Measurements from ENCODE around the gene IL17RE. TPM values are rescaled to one million over a fixed set of nuclear protein-coding genes. Genes with fewer than 3 reads are reported as not detected.
A peak's percentile ranks its signal among the peaks of the same experiment; 100 is the strongest.

IL17RE gene
- total and polyA plus RNA-seq, 2 of the 13 experiments (the other 11 are each of a cell fraction or from before 2014, with no cell fraction given) = 14.5 to 24.1 TPM

DNA sequence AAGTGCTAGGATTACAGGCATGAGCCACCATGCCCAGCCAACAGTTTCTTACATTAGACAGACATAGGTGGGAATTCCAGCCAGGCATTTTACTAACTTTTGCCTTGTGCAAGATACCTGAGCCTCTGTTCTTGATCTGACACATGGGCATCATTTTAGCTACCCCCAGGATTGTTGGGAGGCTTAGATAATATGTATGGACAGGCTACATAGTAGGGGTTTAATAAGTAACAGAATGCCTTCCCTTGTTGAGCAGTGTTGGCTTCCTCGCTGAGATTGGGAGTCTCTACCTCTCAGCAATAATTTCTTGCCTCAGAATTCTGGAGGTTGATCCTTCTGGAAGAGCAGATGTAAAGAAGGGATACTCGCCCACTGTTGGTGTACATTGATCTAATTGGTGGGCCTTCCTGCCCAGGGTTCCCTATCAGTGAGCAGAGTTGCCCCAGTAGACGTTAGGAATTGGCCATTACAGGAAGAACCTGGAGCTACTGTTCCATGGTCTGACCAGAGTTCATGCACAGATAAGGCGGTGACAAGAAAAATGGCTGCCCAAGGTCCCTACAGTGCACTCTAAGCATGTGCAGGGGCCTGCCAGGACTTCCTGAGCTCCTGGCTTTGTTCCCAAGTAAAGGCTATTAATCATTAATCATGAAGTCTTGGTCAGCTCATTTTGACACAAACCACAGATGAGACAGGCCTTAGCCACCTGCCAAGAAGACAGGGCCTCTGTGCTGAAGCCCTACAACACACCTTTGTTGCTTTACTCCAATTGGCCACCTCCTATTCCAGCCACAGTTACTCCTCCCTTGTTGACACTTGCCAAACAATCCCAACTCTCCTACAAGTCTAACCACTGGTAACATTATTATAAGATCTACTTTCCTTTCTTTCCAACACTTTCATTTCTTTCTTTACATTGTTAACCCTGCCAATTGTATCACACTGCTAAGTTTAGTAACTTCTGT lies 5.0 kb upstream of the IL17RE start (continued):
- TF ChIP-seq KDM4B (CRISPR knock-in tag; IDR thresholded peaks at IDR 0.05) (no peak; the same call in 1 of the 2 replicates), YEATS2 (CRISPR knock-in tag; IDR thresholded peaks at IDR 0.05; ENCODE audit: borderline replicate concordance) (no peak; the same call in 1 of the 2 replicates), HOXA5 (CRISPR knock-in tag; IDR thresholded peaks at IDR 0.05) (peak; percentile 71), ZNF652 (CRISPR knock-in tag; IDR thresholded peaks at IDR 0.05; ENCODE audit: borderline replicate concordance, low read depth) (no peak; the same call in 1 of the 2 replicates), TSC22D2 (CRISPR knock-in tag; IDR thresholded peaks at IDR 0.05; ENCODE audit: borderline replicate concordance) (0 out of 2 replicates have a peak, but pooled peaks have one; percentile 31), NFYC (CRISPR knock-in tag; IDR thresholded peaks at IDR 0.05) (peak; percentile 40), THAP11 (CRISPR knock-in tag; IDR thresholded peaks at IDR 0.05) (no peak; the same call in 1 of the 2 replicates), IKZF4 (CRISPR knock-in tag; IDR thresholded peaks at IDR 0.05; ENCODE audit: borderline replicate concordance, low read depth, not compliant biosample characterization) (no peak), CBX1 (IDR thresholded peaks at IDR 0.05; ENCODE audit: low read depth) (peak; percentile 68), TBX3 (IDR thresholded peaks at IDR 0.05; ENCODE audit: borderline replicate concordance) (peak; percentile 9; the same call in 1 of the 2 replicates), ZNF556 (CRISPR knock-in tag; IDR thresholded peaks at IDR 0.05; ENCODE audit: borderline replicate concordance) (peak; percentile 65; the same call in 1 of the 2 replicates), HNF4A (CRISPR knock-in tag; IDR thresholded peaks at IDR 0.05) (peak; percentile 72), ZKSCAN5 (CRISPR knock-in tag; IDR thresholded peaks at IDR 0.05) (no peak), ELF1 (CRISPR knock-in tag; IDR thresholded peaks at IDR 0.05) (peak; percentile 78), ZNF557 (CRISPR knock-in tag; IDR thresholded peaks at IDR 0.05) (0 out of 2 replicates have a peak, but pooled peaks have one; percentile 21), SALL1 (CRISPR knock-in tag; IDR thresholded peaks at IDR 0.05) (peak; percentile 70)
- TF ChIP-seq, protein P1, sequence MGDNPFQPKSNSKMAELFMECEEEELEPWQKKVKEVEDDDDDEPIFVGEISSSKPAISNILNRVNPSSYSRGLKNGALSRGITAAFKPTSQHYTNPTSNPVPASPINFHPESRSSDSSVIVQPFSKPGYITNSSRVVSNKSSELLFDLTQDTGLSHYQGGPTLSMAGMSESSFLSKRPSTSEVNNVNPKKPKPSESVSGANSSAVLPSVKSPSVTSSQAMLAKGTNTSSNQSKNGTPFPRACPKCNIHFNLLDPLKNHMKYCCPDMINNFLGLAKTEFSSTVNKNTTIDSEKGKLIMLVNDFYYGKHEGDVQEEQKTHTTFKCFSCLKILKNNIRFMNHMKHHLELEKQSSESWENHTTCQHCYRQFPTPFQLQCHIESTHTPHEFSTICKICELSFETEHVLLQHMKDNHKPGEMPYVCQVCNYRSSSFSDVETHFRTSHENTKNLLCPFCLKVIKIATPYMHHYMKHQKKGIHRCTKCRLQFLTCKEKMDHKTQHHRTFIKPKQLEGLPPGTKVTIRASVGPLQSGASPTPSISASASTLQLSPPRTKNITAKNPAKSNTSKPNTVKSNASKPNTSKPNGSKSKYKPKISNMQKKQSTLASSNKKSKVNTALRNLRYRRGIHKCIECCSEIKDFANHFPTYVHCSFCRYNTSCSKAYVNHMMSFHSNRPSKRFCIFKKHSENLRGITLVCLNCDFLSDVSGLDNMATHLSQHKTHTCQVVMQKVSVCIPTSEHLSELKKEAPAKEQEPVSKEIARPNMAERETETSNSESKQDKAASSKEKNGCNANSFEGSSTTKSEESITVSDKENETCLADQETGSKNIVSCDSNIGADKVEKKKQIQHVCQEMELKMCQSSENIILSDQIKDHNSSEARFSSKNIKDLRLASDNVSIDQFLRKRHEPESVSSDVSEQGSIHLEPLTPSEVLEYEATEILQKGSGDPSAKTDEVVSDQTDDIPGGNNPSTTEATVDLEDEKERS (CRISPR knock-in tag; IDR thresholded peaks at IDR 0.05) = 0 out of 2 replicates have a peak, but pooled peaks have one; percentile 36
- TF ChIP-seq, protein P2, sequence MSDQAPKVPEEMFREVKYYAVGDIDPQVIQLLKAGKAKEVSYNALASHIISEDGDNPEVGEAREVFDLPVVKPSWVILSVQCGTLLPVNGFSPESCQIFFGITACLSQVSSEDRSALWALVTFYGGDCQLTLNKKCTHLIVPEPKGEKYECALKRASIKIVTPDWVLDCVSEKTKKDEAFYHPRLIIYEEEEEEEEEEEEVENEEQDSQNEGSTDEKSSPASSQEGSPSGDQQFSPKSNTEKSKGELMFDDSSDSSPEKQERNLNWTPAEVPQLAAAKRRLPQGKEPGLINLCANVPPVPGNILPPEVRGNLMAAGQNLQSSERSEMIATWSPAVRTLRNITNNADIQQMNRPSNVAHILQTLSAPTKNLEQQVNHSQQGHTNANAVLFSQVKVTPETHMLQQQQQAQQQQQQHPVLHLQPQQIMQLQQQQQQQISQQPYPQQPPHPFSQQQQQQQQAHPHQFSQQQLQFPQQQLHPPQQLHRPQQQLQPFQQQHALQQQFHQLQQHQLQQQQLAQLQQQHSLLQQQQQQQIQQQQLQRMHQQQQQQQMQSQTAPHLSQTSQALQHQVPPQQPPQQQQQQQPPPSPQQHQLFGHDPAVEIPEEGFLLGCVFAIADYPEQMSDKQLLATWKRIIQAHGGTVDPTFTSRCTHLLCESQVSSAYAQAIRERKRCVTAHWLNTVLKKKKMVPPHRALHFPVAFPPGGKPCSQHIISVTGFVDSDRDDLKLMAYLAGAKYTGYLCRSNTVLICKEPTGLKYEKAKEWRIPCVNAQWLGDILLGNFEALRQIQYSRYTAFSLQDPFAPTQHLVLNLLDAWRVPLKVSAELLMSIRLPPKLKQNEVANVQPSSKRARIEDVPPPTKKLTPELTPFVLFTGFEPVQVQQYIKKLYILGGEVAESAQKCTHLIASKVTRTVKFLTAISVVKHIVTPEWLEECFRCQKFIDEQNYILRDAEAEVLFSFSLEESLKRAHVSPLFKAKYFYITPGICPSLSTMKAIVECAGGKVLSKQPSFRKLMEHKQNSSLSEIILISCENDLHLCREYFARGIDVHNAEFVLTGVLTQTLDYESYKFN (CRISPR knock-in tag; conservative IDR thresholded peaks at IDR 0.05) = peak; percentile 91
- TF ChIP-seq, protein P3, sequence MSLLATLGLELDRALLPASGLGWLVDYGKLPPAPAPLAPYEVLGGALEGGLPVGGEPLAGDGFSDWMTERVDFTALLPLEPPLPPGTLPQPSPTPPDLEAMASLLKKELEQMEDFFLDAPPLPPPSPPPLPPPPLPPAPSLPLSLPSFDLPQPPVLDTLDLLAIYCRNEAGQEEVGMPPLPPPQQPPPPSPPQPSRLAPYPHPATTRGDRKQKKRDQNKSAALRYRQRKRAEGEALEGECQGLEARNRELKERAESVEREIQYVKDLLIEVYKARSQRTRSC (CRISPR knock-in tag; IDR thresholded peaks at IDR 0.05; ENCODE audit: low read depth) = peak; percentile 26; the same call in 1 of the 2 replicates
- TF ChIP-seq, protein P4, sequence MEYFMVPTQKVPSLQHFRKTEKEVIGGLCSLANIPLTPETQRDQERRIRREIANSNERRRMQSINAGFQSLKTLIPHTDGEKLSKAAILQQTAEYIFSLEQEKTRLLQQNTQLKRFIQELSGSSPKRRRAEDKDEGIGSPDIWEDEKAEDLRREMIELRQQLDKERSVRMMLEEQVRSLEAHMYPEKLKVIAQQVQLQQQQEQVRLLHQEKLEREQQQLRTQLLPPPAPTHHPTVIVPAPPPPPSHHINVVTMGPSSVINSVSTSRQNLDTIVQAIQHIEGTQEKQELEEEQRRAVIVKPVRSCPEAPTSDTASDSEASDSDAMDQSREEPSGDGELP (IDR thresholded peaks at IDR 0.05; ENCODE audit: borderline replicate concordance, low read depth) = peak; percentile 65; the same call in 1 of the 2 replicates

Measured in HepG2 (cell line).